UCSD-AML1 (cell line): ENCODE measurements around the gene SNX8.

Source experiments
- DNase-seq: peaks from one replicate; lab custom pipeline; 2025; ENCODE audit not compliant: unreplicated experiment; lab: John Stamatoyannopoulos, UW

Gene SNX8

DNA sequence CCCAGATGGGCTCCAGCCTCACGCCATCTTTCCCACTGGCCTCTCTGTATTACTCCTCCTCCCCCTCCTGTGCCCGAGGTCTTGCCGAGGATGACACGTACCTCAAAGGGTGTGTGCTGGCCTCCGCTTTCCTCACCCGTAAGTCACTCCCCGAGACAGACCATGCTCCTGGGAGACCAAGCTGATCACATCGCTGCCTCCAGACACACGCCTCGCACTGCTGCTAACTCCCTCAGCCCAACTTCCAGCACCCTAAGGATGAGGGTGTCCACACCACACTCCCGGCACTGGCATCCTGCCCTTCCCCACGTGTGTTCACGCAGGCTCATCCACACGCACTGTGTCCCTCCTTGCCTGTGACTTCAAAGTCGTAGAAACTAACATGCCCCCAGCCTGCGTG is 105.5 kb downstream of the SNX8 start:
- DNase-seq = no peak

- no peak for DNase-seq
These were observed 109.0 kb downstream of the SNX8 start for GRCh38 chr7:2205036-2205780.

GRCh38 chr7:2204446-2204845 is 109.8 kb downstream of the SNX8 start:
- DNase-seq = no peak

DNA sequence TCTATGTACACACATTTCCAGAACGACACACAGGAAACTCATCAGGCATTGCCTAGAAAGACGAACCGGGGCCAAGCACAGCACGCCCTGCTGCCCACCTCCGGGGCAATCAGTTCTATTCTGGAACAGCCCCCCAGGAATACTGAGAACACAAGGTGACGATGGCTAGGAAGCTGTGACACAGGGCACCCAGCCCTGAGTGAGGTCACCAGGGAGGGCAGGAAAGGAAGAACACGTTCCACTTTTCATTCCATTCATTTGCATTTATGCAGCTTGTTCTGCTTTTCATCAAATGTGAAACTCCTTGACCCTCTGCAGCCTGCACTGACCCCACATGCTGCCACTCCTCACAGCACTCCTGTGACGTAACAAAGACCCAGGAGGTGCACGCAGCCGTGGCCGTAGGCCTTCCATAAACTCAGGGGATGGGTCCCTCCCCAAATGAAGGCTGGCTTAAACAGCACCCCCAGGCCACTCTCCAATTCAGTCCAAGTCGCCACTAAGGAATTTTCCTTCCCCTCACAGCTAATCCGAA is 110.4 kb downstream of the SNX8 start:
- no peak for DNase-seq

DNA sequence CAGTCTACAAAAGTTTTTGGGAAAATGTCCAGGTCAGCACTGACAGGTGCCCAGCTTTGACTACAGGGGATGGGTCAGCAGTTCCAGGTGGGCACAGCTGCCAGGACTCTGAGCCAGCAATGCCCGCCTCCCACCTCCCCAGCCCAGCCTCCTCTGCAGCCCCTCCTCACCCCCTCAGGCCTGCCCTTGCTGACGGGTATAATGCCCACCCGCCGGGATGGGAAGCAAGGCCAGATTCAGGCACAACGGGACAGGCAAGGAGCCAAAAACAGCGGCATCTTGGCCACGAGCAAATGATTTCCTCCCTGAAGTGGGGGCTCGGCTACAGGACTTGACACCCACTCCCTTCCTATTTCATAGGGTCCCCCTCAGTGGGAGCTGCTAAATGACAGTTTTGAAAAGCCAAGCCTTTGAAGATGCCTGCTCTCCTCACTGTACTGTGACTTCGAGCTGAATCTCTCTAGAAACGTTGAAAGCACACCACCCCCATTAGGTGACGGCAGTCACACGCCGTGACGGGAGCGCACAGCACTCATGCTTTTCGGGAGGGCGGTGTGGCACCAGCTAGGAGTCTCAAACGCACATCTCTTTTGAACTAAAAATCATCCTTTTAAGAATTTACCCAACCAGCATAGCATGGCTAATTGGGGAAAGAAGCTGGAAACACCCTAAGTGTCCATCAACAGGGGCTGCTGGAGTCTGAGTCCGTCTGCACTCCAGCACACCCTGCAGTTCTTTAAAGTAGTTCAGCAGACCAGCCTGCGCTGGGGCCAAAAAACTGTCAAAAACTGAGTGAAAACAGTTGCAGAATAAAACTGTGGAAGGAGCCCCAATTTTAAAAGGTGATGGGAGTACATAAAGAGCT is 111.1 kb downstream of the SNX8 start:
- no peak for DNase-seq

DNA sequence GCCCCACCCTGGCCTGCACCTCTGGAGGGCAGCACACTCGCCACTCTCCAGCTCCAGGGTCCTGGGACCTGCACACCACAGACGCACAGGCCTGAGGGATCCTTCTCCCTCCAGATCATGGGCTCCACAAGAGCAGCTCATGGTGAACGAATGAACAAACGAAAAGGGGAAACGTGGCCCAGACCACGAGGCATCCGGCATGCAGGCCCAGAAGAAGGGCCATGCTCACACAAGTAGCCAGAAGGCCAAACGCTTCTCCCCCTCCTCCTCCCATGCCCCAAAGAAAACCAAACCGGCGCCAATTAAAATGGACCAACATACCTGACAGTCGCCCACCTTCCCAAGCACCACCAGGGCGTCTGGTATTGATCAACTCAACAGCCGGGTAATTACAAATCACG is 111.9 kb downstream of the SNX8 start:
- no peak for DNase-seq
